ENCODE results near the gene GCGR.

GCGR gene

GRCh38 chr17:81803728-81804558 is at the start of gene GCGR:
Gene GCGR (plus strand): TSS chr17:81804150. CDS start chr17:81809019, 4,869 bp downstream.
- DNase-seq (ENCODE audit: low read depth in 2 of 2), result no peak

- DNase-seq (ENCODE audit: low read depth in 2 of 2), result no peak
These were observed 11.0 kb upstream of the GCGR start for GRCh38 chr17:81792675-81793615.

- DNase-seq (ENCODE audit: low read depth in 2 of 2), result no peak
These were observed 9.9 kb upstream of the GCGR start for GRCh38 chr17:81794074-81794476.

- no peak for DNase-seq (ENCODE audit: low read depth in 2 of 2)
These were observed 9.4 kb upstream of the GCGR start for GRCh38 chr17:81794509-81794908.

GRCh38 chr17:81801327-81801726 is 2.6 kb upstream of the GCGR start:
- no peak for DNase-seq (ENCODE audit: low read depth in 2 of 2)

- DNase-seq (ENCODE audit: low read depth in 2 of 2), result no peak
These were observed 1.7 kb upstream of the GCGR start for GRCh38 chr17:81802048-81802758.

- no peak for DNase-seq (ENCODE audit: low read depth in 2 of 2)
These were observed 900 bp upstream of the GCGR start for GRCh38 chr17:81802856-81803643.

GRCh38 chr17:81804559-81805399 is 829 bp downstream of the GCGR start:
- DNase-seq (ENCODE audit: low read depth in 2 of 2), result no peak

GRCh38 chr17:81805707-81806460 is 1.9 kb downstream of the GCGR start:
- DNase-seq (ENCODE audit: low read depth in 2 of 2), result no peak

GRCh38 chr17:81806461-81807209 is 2.7 kb downstream of the GCGR start:
- DNase-seq (ENCODE audit: low read depth in 2 of 2), result no peak

- DNase-seq (ENCODE audit: low read depth in 2 of 2), result no peak
These were observed 3.3 kb downstream of the GCGR start for GRCh38 chr17:81807210-81807719.

GRCh38 chr17:81807839-81808238 is 3.9 kb downstream of the GCGR start:
- DNase-seq (ENCODE audit: low read depth in 2 of 2), result no peak

GRCh38 chr17:81808778-81809555 is 5.0 kb downstream of the GCGR start:
- no peak for DNase-seq (ENCODE audit: low read depth in 2 of 2)

GRCh38 chr17:81809556-81809998 is 5.6 kb downstream of the GCGR start:
- DNase-seq (ENCODE audit: low read depth in 2 of 2), result no peak

- DNase-seq (ENCODE audit: low read depth in 2 of 2), result no peak
These were observed 6.5 kb downstream of the GCGR start for GRCh38 chr17:81810476-81810875.

- DNase-seq (ENCODE audit: low read depth in 2 of 2), result no peak
These were observed 7.1 kb downstream of the GCGR start for GRCh38 chr17:81810892-81811704.
